Activated CD8-positive, alpha-beta memory T cell treated with anti-CD3 and anti-CD28 coated beads, Interleukin-2, amount 10 ng/mL, durations not matched to agents 7 days and 5 days (primary cell): Measurements from ENCODE around the gene THAP4. TPM values are rescaled to one million over a fixed set of nuclear protein-coding genes. Genes with fewer than 3 reads are reported as not detected.

Source experiments
- ATAC-seq: fragments of 150-1000 bp; cut with Tn5 transposase; one replicate; pipeline ENCODE4 v1.10.0; 2021; ENCODE audit warnings: moderate library complexity
- CTCF ChIA-PET: fragments of 350-600 bp; sonication (Branson Sonifier 250); formaldehyde crosslinking; loops from one replicate; lab custom pipeline; 2021; ENCODE audit warnings: antibody characterized with exemption; lab: Charles Lee
- DNase-seq: peaks from one replicate; pipeline ENCODE4 v3.0.0-alpha.2; 2020
- H3K27ac Mint-ChIP-seq: one replicate; pipeline ENCODE4 v1.8.0; 2021; ENCODE audit warnings: mild to moderate bottlenecking, mixed read lengths
- H3K27me3 Mint-ChIP-seq: one replicate; pipeline ENCODE4 v1.8.0; 2021; ENCODE audit warnings: mixed read lengths
- H3K36me3 Mint-ChIP-seq: one replicate; pipeline ENCODE4 v1.8.0; 2021; ENCODE audit warnings: mild to moderate bottlenecking, mixed read lengths
- H3K4me1 Mint-ChIP-seq: one replicate; pipeline ENCODE4 v1.8.0; 2021; ENCODE audit warnings: mixed read lengths
- H3K4me3 Mint-ChIP-seq: one replicate; pipeline ENCODE4 v1.8.0; 2021; ENCODE audit warnings: mild to moderate bottlenecking, moderate library complexity, mixed read lengths
- H3K9me3 Mint-ChIP-seq: one replicate; pipeline ENCODE4 v1.8.0; 2022; ENCODE audit warnings: low read depth, mixed read lengths
- total RNA-seq, 2 experiments: library from RNA; stranded (reverse); gene quantifications; one replicate each; pipeline ENCODE4 v1.2.3, GENCODE V29; 2021

The THAP4 gene
- total RNA-seq, 2 experiments from 2014 or later = 38.1 to 39.3 TPM

DNA sequence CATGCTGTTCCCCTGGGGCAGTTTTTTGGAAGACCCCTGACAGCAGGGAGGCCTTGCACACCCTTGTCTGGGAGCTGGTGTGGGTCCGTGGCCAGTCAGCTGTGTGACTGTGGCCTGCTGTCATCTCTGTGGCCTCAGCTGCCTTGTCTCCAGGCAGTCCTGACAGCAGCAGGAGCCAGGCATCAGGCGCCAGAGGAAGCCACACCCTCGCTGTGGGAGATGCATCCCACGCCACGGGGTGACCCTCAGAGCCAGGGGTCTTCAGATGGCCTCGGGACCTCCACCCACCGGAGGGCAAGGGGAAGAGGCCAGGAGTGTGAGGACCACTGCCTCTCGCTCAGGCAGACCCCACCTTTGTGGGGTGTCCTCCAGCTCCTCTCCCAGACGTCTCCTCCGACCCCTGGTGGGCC, 73.4 kb downstream of the THAP4 start:
- Mint-ChIP-seq H3K36me3 (no peaks in the 10 kb centered on the region), H3K27me3 (peaks cover 12% of the 10 kb centered on the region), H3K4me3 (no peak overlapping the region), H3K27ac (no peak overlapping the region), H3K9me3 (no peaks in the 10 kb centered on the region), H3K4me1 (no peaks in the 10 kb centered on the region)
- ATAC-seq (no peak), DNase-seq (no peak)
- CTCF ChIA-PET = no interaction called here

DNA sequence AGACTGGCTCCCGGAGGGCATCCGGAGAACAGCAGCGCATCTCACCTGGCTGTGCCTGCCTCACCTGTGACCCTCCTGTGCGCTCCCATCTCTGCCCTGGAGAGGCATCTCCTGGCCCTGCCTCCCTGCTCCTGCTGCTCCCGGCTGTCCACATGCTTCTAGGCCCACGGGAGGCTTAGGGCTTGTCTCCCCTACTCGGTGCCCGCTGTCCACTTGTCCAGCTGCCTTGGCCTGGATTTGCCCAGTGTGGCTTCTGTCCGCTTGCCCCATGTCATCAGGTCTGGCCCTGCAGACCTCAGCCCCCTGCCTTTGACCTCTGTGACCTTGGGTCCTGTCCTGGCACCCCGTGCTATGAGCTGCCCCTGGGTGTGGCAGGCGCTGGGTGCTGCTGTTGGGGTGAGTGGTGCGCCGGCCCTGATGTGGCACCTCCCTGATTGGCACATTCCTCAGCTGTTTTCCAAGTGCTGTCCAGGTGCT, 73.9 kb downstream of the THAP4 start:
- no peaks in the 10 kb centered on the region for H3K36me3 Mint-ChIP-seq
- DNase-seq (no peak), ATAC-seq (no peak)
- peaks cover 16% of the 10 kb centered on the region for H3K27me3 Mint-ChIP-seq
- peaks cover 2% of the 10 kb centered on the region for H3K4me1 Mint-ChIP-seq
- no peaks in the 10 kb centered on the region for H3K9me3 Mint-ChIP-seq
- CTCF ChIA-PET = no interaction called here
- H3K4me3 Mint-ChIP-seq = no peak overlapping the region
- no peak overlapping the region for H3K27ac Mint-ChIP-seq

DNA sequence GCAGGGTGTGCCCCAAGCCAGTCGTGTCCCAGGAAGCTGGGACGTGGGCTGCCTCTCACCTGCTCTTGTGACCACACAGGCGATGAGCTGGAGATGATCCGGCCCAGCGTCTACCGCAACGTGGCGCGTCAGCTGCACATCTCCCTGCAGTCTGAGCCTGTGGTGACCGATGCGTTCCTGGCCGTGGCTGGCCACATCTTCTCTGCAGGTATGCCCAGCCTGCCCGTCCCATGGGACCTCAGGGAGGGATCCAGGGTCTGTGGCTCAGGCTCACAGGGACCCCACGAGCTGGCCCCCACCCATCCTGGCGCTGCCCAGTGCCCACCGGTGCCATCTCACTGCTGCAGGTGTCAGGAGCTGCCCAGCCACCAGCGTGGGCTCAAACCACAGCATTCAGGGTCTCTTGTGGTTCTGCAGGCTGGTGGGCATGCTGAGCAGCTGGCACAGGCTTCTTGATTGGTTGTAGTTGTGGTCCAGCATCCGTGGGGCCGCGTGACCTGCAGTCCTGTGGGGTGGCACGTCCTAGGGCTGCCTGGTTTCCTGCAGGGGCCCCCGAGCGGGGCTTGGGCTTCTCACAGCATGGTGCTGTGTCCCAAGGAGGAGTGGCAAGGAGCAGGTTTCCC, 74.6 kb downstream of the THAP4 start:
- Mint-ChIP-seq H3K27me3 (peaks cover 23% of the 10 kb centered on the region), H3K27ac (no peak overlapping the region), H3K4me3 (no peak overlapping the region), H3K36me3 (no peaks in the 10 kb centered on the region), H3K4me1 (peaks cover 2% of the 10 kb centered on the region), H3K9me3 (no peaks in the 10 kb centered on the region)
- no peak for ATAC-seq
- no peak for DNase-seq
- CTCF ChIA-PET = no interaction called here

GRCh38 chr2:241561832-241562231, 75.1 kb downstream of the THAP4 start:
- peaks cover 2% of the 10 kb centered on the region for H3K4me1 Mint-ChIP-seq
- CTCF ChIA-PET = no interaction called here
- H3K27me3 Mint-ChIP-seq = peaks cover 28% of the 10 kb centered on the region
- peaks cover 1% of the 10 kb centered on the region for H3K36me3 Mint-ChIP-seq
- no peaks in the 10 kb centered on the region for H3K9me3 Mint-ChIP-seq
- H3K4me3 Mint-ChIP-seq = no peak overlapping the region
- DNase-seq = no peak
- H3K27ac Mint-ChIP-seq = no peak overlapping the region
- ATAC-seq = no peak

- Mint-ChIP-seq H3K27ac (no peak overlapping the region), H3K9me3 (no peaks in the 10 kb centered on the region), H3K4me1 (peaks cover 3% of the 10 kb centered on the region), H3K4me3 (no peak overlapping the region), H3K36me3 (peaks cover 4% of the 10 kb centered on the region), H3K27me3 (peaks cover 34% of the 10 kb centered on the region)
- no peak for DNase-seq
- CTCF ChIA-PET = no interaction called here
- ATAC-seq = no peak
These were observed 76.0 kb downstream of the THAP4 start for GRCh38 chr2:241560883-241561474.

DNA sequence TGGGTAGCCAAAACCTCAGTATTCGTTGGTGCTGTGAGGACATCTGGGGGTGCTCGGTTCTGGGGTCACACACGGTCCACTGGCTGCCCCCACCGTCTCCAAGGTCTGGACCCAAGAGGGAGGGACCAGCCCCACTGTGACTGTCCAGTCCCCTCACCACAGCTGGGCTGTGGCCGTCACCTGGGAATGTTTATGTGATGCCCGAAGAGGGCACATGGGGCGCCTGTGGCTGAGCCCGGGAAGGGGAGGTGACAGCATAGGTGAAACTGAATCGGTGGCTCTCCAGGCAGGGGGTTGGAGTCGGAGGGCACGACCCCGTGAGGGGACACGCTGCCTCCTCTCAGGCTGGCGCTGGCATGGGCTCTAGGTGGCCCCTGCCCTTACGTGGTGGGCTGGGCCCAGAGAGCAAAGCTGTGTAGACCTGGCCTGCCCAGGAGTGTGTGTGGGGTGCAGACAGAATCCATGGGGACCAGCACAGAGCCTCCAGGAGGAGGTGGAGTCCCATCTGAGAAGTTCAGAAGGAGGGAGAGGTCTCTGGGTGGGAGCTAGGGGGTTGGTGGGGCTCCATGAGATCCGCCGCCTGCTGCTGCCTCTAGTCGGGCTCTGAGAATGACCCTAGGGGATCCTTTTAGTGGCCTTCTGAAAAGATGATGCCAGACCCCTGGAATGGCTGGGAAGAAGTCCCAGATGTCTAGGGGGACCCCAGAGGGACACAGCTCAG, 76.6 kb downstream of the THAP4 start:
- no peak overlapping the region for H3K27ac Mint-ChIP-seq

GRCh38 chr2:241559323-241560161, 77.4 kb downstream of the THAP4 start:
- CTCF ChIA-PET = no interaction called here
- H3K36me3 Mint-ChIP-seq = peaks cover 4% of the 10 kb centered on the region
- H3K4me1 Mint-ChIP-seq = peaks cover 9% of the 10 kb centered on the region
- H3K27me3 Mint-ChIP-seq = peaks cover 41% of the 10 kb centered on the region
- peak overlapping the region; percentile 43 for H3K4me3 Mint-ChIP-seq
- no peak for DNase-seq
- H3K27ac Mint-ChIP-seq = no peak overlapping the region
- ATAC-seq = peak; percentile 36
- H3K9me3 Mint-ChIP-seq = no peaks in the 10 kb centered on the region

More for the DNA sequence above, 76.6 kb downstream of the THAP4 start:
- peaks cover 4% of the 10 kb centered on the region for H3K36me3 Mint-ChIP-seq
- no peaks in the 10 kb centered on the region for H3K9me3 Mint-ChIP-seq
- no peak for DNase-seq
- CTCF ChIA-PET = no interaction called here
- peaks cover 38% of the 10 kb centered on the region for H3K27me3 Mint-ChIP-seq
- ATAC-seq = no peak
- no peak overlapping the region for H3K4me3 Mint-ChIP-seq
- H3K4me1 Mint-ChIP-seq = peaks cover 9% of the 10 kb centered on the region

GRCh38 chr2:241558532-241559322, 78.2 kb downstream of the THAP4 start, which contains the start of gene BOK:
Gene BOK, plus strand, starts transcription at chr2:241558745. Its CDS starts 739 bp downstream, at chr2:241559484.
- Mint-ChIP-seq H3K27me3 (peaks cover 49% of the 10 kb centered on the region), H3K9me3 (no peaks in the 10 kb centered on the region), H3K4me3 (peak within 1 kb of the TSS; percentile 57), H3K27ac (no peak within 1 kb of the TSS), H3K36me3 (peaks cover 4% of the 10 kb centered on the region), H3K4me1 (peaks cover 9% of the 10 kb centered on the region)
- ATAC-seq (peak; percentile 29), DNase-seq (no peak)
- CTCF ChIA-PET = no interaction called here

- H3K36me3 Mint-ChIP-seq = peaks cover 4% of the 10 kb centered on the region
- H3K9me3 Mint-ChIP-seq = no peaks in the 10 kb centered on the region
- ATAC-seq (no peak), DNase-seq (no peak)
- peaks cover 49% of the 10 kb centered on the region for H3K27me3 Mint-ChIP-seq
- CTCF ChIA-PET = no interaction called here
- no peak overlapping the region for H3K27ac Mint-ChIP-seq
- no peak overlapping the region for H3K4me3 Mint-ChIP-seq
- H3K4me1 Mint-ChIP-seq = peaks cover 9% of the 10 kb centered on the region
These were observed 80.2 kb downstream of the THAP4 start for GRCh38 chr2:241556746-241557145.

GRCh38 chr2:241555711-241556110, 81.2 kb downstream of the THAP4 start:
- peaks cover 53% of the 10 kb centered on the region for H3K27me3 Mint-ChIP-seq
- no peaks in the 10 kb centered on the region for H3K9me3 Mint-ChIP-seq
- CTCF ChIA-PET = no interaction called here
- peaks cover 4% of the 10 kb centered on the region for H3K36me3 Mint-ChIP-seq
- H3K4me1 Mint-ChIP-seq = peaks cover 9% of the 10 kb centered on the region
- ATAC-seq (no peak), DNase-seq (no peak)
- H3K27ac Mint-ChIP-seq = no peak overlapping the region
- H3K4me3 Mint-ChIP-seq = no peak overlapping the region

GRCh38 chr2:241554610-241555322, 82.2 kb downstream of the THAP4 start:
- no peak for ATAC-seq
- Mint-ChIP-seq H3K36me3 (peaks cover 4% of the 10 kb centered on the region), H3K4me3 (no peak overlapping the region), H3K9me3 (no peaks in the 10 kb centered on the region), H3K4me1 (peaks cover 9% of the 10 kb centered on the region), H3K27ac (no peak overlapping the region), H3K27me3 (peaks cover 44% of the 10 kb centered on the region)
- CTCF ChIA-PET = no interaction called here
- no peak for DNase-seq

GRCh38 chr2:241553981-241554380, 83.0 kb downstream of the THAP4 start:
- H3K36me3 Mint-ChIP-seq = peaks cover 4% of the 10 kb centered on the region
- H3K27ac Mint-ChIP-seq = no peak overlapping the region
- peaks cover 9% of the 10 kb centered on the region for H3K4me1 Mint-ChIP-seq
- no peak for DNase-seq
- H3K4me3 Mint-ChIP-seq = no peak overlapping the region
- no peak for ATAC-seq
- CTCF ChIA-PET = interaction anchor here (0.6 kb wide), 1 partner anchor 47 kb away, joined by 4 read pairs; no protein-coding TSS in a partner anchor
- H3K27me3 Mint-ChIP-seq = peaks cover 48% of the 10 kb centered on the region
- no peaks in the 10 kb centered on the region for H3K9me3 Mint-ChIP-seq
